GM23338 (cell line): ENCODE results near the gene SH3BP5. TPM values are rescaled to one million over a fixed set of nuclear protein-coding genes. Genes with fewer than 3 reads are reported as not detected.

ENCODE experiments used
- ATAC-seq: fragments of 200-7000 bp; cut with Tn5 transposase; 3 replicates; pipeline ENCODE4 v1.9.1; 2020
- DNase-seq: peaks from one replicate; pipeline ENCODE4 v3.0.0-alpha.2; 2015; ENCODE audit warnings: low spot score
- H2AFZ ChIP-seq: fragments of 200-600 bp; sonication (generic); 2 replicates; pipeline ENCODE4 v1.8.0; 2016; ENCODE audit warnings: antibody characterized with exemption, mild to moderate bottlenecking, moderate library complexity
- H3F3A ChIP-seq: fragments of 200-600 bp; sonication (generic); replicated peaks from 2 replicates; pipeline ENCODE4 v1.8.0; 2017; ENCODE audit warnings: antibody characterized with exemption, mixed run types, low read depth
- H3K27ac ChIP-seq: fragments of 200-600 bp; sonication (generic); 2 replicates; pipeline ENCODE4 v1.6.1; 2016; ENCODE audit warnings: low read depth
- H3K27me3 ChIP-seq: fragments of 200-600 bp; sonication (generic); 2 replicates; pipeline ENCODE4 v1.8.0; 2016; ENCODE audit warnings: mild to moderate bottlenecking, mixed run types, moderate library complexity; ENCODE audit not compliant: insufficient read depth
- H3K36me3 ChIP-seq: fragments of 200-600 bp; sonication (generic); 2 replicates; pipeline ENCODE4 v1.8.0; 2016; ENCODE audit warnings: mild to moderate bottlenecking; ENCODE audit not compliant: insufficient read depth
- H3K4me1 ChIP-seq: fragments of 200-600 bp; sonication (generic); 2 replicates; pipeline ENCODE4 v1.8.0; 2016; ENCODE audit warnings: mild to moderate bottlenecking, moderate library complexity; ENCODE audit not compliant: insufficient read depth
- H3K4me2 ChIP-seq: fragments of 200-600 bp; sonication (generic); 2 replicates; pipeline ENCODE4 v1.7.1; 2017; ENCODE audit warnings: mixed run types
- H3K4me3 ChIP-seq: fragments of 200-600 bp; sonication (generic); 2 replicates; pipeline ENCODE4 v1.6.1; 2016; ENCODE audit warnings: mixed run types
- H3K79me2 ChIP-seq: fragments of 200-600 bp; sonication (generic); replicated peaks from 2 replicates; pipeline ENCODE4 v1.8.0; 2017; ENCODE audit warnings: mild to moderate bottlenecking; ENCODE audit not compliant: insufficient read depth
- H3K9me2 ChIP-seq: fragments of 200-600 bp; sonication (generic); 2 replicates; pipeline ENCODE4 v1.8.0; 2017; ENCODE audit not compliant: insufficient read depth
- H4K20me1 ChIP-seq: fragments of 200-600 bp; sonication (generic); replicated peaks from 2 replicates; pipeline ENCODE4 v1.8.0; 2017; ENCODE audit warnings: mild to moderate bottlenecking; ENCODE audit not compliant: insufficient read depth
- H3K27ac Mint-ChIP-seq: 2 replicates; pipeline ENCODE4 v1.8.0; 2020; ENCODE audit warnings: inconsistent platforms, mild to moderate bottlenecking, moderate library complexity, mixed read lengths
- H3K27me3 Mint-ChIP-seq: 3 replicates; pipeline ENCODE4 v1.8.0; 2022; ENCODE audit warnings: low read depth, mild to moderate bottlenecking, moderate library complexity, mixed read lengths, inconsistent platforms; ENCODE audit not compliant: insufficient read depth, poor library complexity
- H3K36me3 Mint-ChIP-seq: 3 replicates; pipeline ENCODE4 v1.8.0; 2021; ENCODE audit warnings: low read depth, mild to moderate bottlenecking, inconsistent platforms, moderate library complexity, mixed read lengths
- H3K4me1 Mint-ChIP-seq: 3 replicates; pipeline ENCODE4 v1.8.0; 2020; ENCODE audit warnings: mild to moderate bottlenecking, inconsistent platforms, mixed read lengths
- H3K4me3 Mint-ChIP-seq: 3 replicates; pipeline ENCODE4 v1.8.0; 2021; ENCODE audit warnings: moderate library complexity, mild to moderate bottlenecking, inconsistent platforms, mixed read lengths
- H3K9me3 Mint-ChIP-seq: 3 replicates; pipeline ENCODE4 v1.8.0; 2020; ENCODE audit warnings: moderate library complexity, mild to moderate bottlenecking, inconsistent platforms, mixed read lengths
- CREB1 ChIP-seq: fragments of 250-450 bp; sonication (Bioruptor Pico); IDR thresholded peaks from 2 replicates; pipeline ENCODE4 v1.5.0; 2020; ENCODE audit warnings: low read depth, mild to moderate bottlenecking, moderate library complexity
- CTCF ChIP-seq, 2 experiments: fragments of 200-600 bp in 1 of 2; sonication (generic) in 1 of 2; conservative IDR thresholded peaks; 2 replicates each; pipeline versions ENCODE4 v1.5.1 to v1.6.1; 2016 to 2017; ENCODE audit warnings: antibody characterized with exemption in 2 of 2, low read depth in 2 of 2, mild to moderate bottlenecking in 2 of 2, moderate library complexity in 1 of 2
- EZH2 ChIP-seq: fragments of 200-600 bp; sonication (generic); IDR thresholded peaks from one replicate; pipeline ENCODE4 v1.8.0; 2017; ENCODE audit warnings: antibody characterized with exemption, mild to moderate bottlenecking, low read depth; ENCODE audit not compliant: unreplicated experiment
- EZH2phosphoT487 ChIP-seq: fragments of 200-600 bp; sonication (generic); IDR thresholded peaks from one replicate; pipeline ENCODE4 v1.8.1; 2018; ENCODE audit warnings: antibody characterized with exemption; ENCODE audit not compliant: unreplicated experiment
- JUNB ChIP-seq: IDR thresholded peaks from one replicate; pipeline ENCODE4 v1.6.1; 2016; ENCODE audit warnings: antibody characterized with exemption; ENCODE audit not compliant: unreplicated experiment
- NANOG ChIP-seq: IDR thresholded peaks from 2 replicates; pipeline ENCODE4 v1.6.1; 2016; ENCODE audit warnings: antibody characterized with exemption, borderline replicate concordance
- POLR2AphosphoS5 ChIP-seq: IDR thresholded peaks from 2 replicates; pipeline ENCODE4 v1.6.1; 2016; ENCODE audit warnings: antibody characterized with exemption, low read depth
- STAT1 ChIP-seq: IDR thresholded peaks from one replicate; pipeline ENCODE4 v1.6.1; 2016; ENCODE audit warnings: antibody characterized with exemption; ENCODE audit not compliant: unreplicated experiment
- ZNF114 ChIP-seq: fragments of 250-450 bp; sonication (Bioruptor Pico); IDR thresholded peaks from 2 replicates; pipeline ENCODE4 v1.5.0; 2020; ENCODE audit warnings: mild to moderate bottlenecking, moderate library complexity
- ZNF331 ChIP-seq: fragments of 250-450 bp; sonication (Bioruptor Pico); IDR thresholded peaks from 2 replicates; pipeline ENCODE4 v1.5.0; 2020; ENCODE audit warnings: low read depth, mild to moderate bottlenecking, moderate library complexity
- polyA plus RNA-seq: library from polyadenylated mRNA; unstranded; fragments of >200 nt; fragmentation: Nextera tagmentation; extraction: Ambion mirVana; gene quantifications from 2 replicates; pipeline ENCODE4 v1.2.1, GENCODE V29; 2016
- total RNA-seq: library from RNA; depleted of rRNA; stranded (reverse); fragments of >200 nt; shearing (Covaris generic); gene quantifications from 2 replicates; pipeline ENCODE4 v1.2.3, GENCODE V29; 2014
- TF ChIP-seq, protein P1 (sequence below): fragments of 250-450 bp; sonication (Bioruptor Pico); IDR thresholded peaks from 2 replicates; pipeline ENCODE4 v1.5.0; 2020; ENCODE audit warnings: mild to moderate bottlenecking, moderate library complexity
- TF ChIP-seq, protein P2 (sequence below): IDR thresholded peaks from 2 replicates; pipeline ENCODE4 v1.6.1; 2016; ENCODE audit warnings: antibody characterized with exemption

The SH3BP5 gene
- total and polyA plus RNA-seq, 2 experiments from 2014 or later: 5.8 to 9.1 TPM

DNA sequence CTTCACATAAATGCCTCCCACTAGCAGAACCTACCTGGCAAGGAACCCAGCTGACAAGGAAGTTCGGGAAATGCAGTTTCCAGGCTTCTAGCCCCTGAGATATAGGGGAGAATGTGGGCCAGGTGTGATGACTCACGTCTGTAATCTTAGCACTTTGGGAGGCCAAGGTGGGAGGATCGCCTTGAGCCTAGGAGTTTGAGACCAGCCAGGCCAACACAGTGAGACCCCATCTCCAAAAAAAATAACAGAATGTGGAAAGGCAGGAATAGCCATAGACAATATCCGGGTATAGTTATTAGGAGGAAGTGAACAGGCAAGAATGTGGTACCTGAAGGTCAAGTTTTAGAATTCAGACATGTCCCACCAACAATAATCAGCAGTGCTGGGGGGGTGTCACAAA, 40.5 kb upstream of the SH3BP5 start:
- Histone ChIP-seq H3K79me2 (no peaks in the 10 kb centered on the region), H4K20me1 (no peaks in the 10 kb centered on the region), H3K4me3 (no peak overlapping the region), H2AFZ (no peak overlapping the region), H3F3A (no peaks in the 10 kb centered on the region), H3K4me2 (no peak overlapping the region), H3K9me2 (no peaks in the 10 kb centered on the region), H3K27me3 (no peaks in the 10 kb centered on the region), H3K36me3 (no peaks in the 10 kb centered on the region), H3K4me1 (no peaks in the 10 kb centered on the region; the same call in 1 of the 2 replicates), H3K27ac (no peak overlapping the region)
- H3K36me3 Mint-ChIP-seq: no peaks in the 10 kb centered on the region
- H3K4me1 Mint-ChIP-seq: peaks cover 3% of the 10 kb centered on the region; the same call in 2 of the 3 replicates
- DNase-seq (no peak), ATAC-seq (no peak)
- TF ChIP-seq ZNF331: no peak
- TF ChIP-seq JUNB: no peak
- no peak for TF ChIP-seq CREB1 (CRISPR knock-in tag)
- no peak for TF ChIP-seq EZH2phosphoT487
- no peak overlapping the region for H3K4me3 Mint-ChIP-seq
- H3K27me3 Mint-ChIP-seq: peaks cover 4% of the 10 kb centered on the region
- H3K27ac Mint-ChIP-seq: no peak overlapping the region
- no peaks in the 10 kb centered on the region for H3K9me3 Mint-ChIP-seq

DNA sequence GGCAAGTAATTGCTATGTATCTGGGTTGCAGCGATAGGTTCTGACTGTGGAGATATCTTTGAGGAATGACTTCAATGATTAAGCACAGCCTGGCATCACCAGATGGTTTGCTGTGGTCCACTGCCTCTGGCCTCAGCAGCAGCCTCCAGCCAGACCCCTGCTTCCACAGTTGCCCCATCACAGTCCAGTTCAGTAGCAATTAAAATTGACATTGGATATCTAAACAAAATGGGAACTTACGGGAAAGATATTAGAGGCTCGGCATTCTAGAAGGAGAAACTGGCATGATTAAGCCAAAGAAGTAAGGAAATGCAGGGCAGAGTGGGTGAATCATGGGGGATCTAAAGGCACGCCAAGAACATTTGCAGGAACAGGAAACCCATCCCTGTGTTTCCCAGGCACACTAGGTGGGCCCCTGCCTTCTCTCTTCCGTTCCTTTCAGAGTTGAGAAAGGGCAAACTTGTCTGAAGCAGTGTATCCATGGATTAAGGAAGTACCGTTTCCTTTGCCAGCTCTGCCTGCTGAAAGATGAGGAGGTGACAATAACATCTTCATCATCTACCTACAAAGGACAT, 36.3 kb upstream of the SH3BP5 start:
- Histone ChIP-seq H3K4me1 (no peaks in the 10 kb centered on the region), H3K27ac (no peak overlapping the region), H3K4me2 (no peak overlapping the region), H3K27me3 (no peaks in the 10 kb centered on the region), H3F3A (no peaks in the 10 kb centered on the region), H3K4me3 (no peak overlapping the region), H4K20me1 (no peaks in the 10 kb centered on the region), H3K79me2 (no peaks in the 10 kb centered on the region), H2AFZ (peak overlapping the region; percentile 72; the same call in 1 of the 2 replicates), H3K36me3 (no peaks in the 10 kb centered on the region), H3K9me2 (no peaks in the 10 kb centered on the region)
- Mint-ChIP-seq H3K9me3 (no peaks in the 10 kb centered on the region; the same call in 2 of the 3 replicates), H3K27me3 (peaks cover 4% of the 10 kb centered on the region), H3K36me3 (no peaks in the 10 kb centered on the region), H3K27ac (no peak overlapping the region), H3K4me1 (no peaks in the 10 kb centered on the region; the same call in 2 of the 3 replicates), H3K4me3 (no peak overlapping the region)
- no peak for ATAC-seq
- DNase-seq: no peak
- TF ChIP-seq STAT1: no peak
- TF ChIP-seq EZH2phosphoT487: no peak
- TF ChIP-seq CTCF (conservative IDR thresholded peaks at IDR 0.05; ENCODE audit: low read depth in 2 of 2): no peak
- no peak for TF ChIP-seq NANOG
- TF ChIP-seq ZNF114 (CRISPR knock-in tag): no peak
- TF ChIP-seq CREB1 (CRISPR knock-in tag): no peak
- TF ChIP-seq ZNF331: no peak
- TF ChIP-seq, protein P1, sequence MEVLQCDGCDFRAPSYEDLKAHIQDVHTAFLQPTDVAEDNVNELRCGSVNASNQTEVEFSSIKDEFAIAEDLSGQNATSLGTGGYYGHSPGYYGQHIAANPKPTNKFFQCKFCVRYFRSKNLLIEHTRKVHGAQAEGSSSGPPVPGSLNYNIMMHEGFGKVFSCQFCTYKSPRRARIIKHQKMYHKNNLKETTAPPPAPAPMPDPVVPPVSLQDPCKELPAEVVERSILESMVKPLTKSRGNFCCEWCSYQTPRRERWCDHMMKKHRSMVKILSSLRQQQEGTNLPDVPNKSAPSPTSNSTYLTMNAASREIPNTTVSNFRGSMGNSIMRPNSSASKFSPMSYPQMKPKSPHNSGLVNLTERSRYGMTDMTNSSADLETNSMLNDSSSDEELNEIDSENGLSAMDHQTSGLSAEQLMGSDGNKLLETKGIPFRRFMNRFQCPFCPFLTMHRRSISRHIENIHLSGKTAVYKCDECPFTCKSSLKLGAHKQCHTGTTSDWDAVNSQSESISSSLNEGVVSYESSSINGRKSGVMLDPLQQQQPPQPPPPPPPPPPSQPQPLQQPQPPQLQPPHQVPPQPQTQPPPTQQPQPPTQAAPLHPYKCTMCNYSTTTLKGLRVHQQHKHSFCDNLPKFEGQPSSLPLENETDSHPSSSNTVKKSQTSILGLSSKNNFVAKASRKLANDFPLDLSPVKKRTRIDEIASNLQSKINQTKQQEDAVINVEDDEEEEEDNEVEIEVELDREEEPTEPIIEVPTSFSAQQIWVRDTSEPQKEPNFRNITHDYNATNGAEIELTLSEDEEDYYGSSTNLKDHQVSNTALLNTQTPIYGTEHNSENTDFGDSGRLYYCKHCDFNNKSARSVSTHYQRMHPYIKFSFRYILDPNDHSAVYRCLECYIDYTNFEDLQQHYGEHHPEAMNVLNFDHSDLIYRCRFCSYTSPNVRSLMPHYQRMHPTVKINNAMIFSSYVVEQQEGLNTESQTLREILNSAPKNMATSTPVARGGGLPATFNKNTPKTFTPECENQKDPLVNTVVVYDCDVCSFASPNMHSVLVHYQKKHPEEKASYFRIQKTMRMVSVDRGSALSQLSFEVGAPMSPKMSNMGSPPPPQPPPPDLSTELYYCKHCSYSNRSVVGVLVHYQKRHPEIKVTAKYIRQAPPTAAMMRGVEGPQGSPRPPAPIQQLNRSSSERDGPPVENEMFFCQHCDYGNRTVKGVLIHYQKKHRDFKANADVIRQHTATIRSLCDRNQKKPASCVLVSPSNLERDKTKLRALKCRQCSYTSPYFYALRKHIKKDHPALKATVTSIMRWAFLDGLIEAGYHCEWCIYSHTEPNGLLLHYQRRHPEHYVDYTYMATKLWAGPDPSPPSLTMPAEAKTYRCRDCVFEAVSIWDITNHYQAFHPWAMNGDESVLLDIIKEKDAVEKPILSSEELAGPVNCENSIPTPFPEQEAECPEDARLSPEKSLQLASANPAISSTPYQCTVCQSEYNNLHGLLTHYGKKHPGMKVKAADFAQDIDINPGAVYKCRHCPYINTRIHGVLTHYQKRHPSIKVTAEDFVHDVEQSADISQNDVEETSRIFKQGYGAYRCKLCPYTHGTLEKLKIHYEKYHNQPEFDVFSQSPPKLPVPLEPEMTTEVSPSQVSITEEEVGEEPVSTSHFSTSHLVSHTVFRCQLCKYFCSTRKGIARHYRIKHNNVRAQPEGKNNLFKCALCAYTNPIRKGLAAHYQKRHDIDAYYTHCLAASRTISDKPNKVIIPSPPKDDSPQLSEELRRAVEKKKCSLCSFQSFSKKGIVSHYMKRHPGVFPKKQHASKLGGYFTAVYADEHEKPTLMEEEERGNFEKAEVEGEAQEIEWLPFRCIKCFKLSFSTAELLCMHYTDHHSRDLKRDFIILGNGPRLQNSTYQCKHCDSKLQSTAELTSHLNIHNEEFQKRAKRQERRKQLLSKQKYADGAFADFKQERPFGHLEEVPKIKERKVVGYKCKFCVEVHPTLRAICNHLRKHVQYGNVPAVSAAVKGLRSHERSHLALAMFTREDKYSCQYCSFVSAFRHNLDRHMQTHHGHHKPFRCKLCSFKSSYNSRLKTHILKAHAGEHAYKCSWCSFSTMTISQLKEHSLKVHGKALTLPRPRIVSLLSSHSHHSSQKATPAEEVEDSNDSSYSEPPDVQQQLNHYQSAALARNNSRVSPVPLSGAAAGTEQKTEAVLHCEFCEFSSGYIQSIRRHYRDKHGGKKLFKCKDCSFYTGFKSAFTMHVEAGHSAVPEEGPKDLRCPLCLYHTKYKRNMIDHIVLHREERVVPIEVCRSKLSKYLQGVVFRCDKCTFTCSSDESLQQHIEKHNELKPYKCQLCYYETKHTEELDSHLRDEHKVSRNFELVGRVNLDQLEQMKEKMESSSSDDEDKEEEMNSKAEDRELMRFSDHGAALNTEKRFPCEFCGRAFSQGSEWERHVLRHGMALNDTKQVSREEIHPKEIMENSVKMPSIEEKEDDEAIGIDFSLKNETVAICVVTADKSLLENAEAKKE (CRISPR knock-in tag): no peak
- no peak for TF ChIP-seq POLR2AphosphoS5
- TF ChIP-seq JUNB: no peak
- no peak for TF ChIP-seq EZH2
- TF ChIP-seq, protein P2, sequence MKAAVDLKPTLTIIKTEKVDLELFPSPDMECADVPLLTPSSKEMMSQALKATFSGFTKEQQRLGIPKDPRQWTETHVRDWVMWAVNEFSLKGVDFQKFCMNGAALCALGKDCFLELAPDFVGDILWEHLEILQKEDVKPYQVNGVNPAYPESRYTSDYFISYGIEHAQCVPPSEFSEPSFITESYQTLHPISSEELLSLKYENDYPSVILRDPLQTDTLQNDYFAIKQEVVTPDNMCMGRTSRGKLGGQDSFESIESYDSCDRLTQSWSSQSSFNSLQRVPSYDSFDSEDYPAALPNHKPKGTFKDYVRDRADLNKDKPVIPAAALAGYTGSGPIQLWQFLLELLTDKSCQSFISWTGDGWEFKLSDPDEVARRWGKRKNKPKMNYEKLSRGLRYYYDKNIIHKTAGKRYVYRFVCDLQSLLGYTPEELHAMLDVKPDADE: no peak
